Ectodermal cell (in vitro differentiated cells): ENCODE measurements around the gene FCRLB.

ENCODE experiments used
- H3K27ac ChIP-seq: 2 replicates; pipeline ENCODE4 v1.7.0; 2013; ENCODE audit warnings: mild to moderate bottlenecking, low read depth, low read length; ENCODE audit not compliant: insufficient read depth, poor library complexity, severe bottlenecking
- H3K27me3 ChIP-seq: 2 replicates; pipeline ENCODE4 v1.7.0; 2013; ENCODE audit warnings: mild to moderate bottlenecking, low read length; ENCODE audit not compliant: insufficient read depth, control insufficient read depth, poor library complexity, severe bottlenecking
- H3K36me3 ChIP-seq: one replicate; pipeline ENCODE4 v1.7.0; 2013; ENCODE audit warnings: low read length; ENCODE audit not compliant: control insufficient read depth, insufficient read depth
- H3K4me1 ChIP-seq: one replicate; pipeline ENCODE4 v1.7.0; 2013; ENCODE audit warnings: low read length; ENCODE audit not compliant: control insufficient read depth, insufficient read depth
- H3K4me3 ChIP-seq: 2 replicates; pipeline ENCODE4 v1.7.0; 2013; ENCODE audit warnings: low read depth, low read length, control low read depth; ENCODE audit not compliant: insufficient read depth
- H3K9me3 ChIP-seq: 2 replicates; pipeline ENCODE4 v1.7.0; 2013; ENCODE audit warnings: mild to moderate bottlenecking, low read length, moderate library complexity; ENCODE audit not compliant: control insufficient read depth
- WGBS, 2 experiments: methylation state at CpG; one replicate each; pipeline ENCODE4 v1.1.7; 2013; ENCODE audit warnings: missing lambda C conversion rate in 2 of 2; 5-methylcytosine and 5-hydroxymethylcytosine counted together

The FCRLB gene

DNA sequence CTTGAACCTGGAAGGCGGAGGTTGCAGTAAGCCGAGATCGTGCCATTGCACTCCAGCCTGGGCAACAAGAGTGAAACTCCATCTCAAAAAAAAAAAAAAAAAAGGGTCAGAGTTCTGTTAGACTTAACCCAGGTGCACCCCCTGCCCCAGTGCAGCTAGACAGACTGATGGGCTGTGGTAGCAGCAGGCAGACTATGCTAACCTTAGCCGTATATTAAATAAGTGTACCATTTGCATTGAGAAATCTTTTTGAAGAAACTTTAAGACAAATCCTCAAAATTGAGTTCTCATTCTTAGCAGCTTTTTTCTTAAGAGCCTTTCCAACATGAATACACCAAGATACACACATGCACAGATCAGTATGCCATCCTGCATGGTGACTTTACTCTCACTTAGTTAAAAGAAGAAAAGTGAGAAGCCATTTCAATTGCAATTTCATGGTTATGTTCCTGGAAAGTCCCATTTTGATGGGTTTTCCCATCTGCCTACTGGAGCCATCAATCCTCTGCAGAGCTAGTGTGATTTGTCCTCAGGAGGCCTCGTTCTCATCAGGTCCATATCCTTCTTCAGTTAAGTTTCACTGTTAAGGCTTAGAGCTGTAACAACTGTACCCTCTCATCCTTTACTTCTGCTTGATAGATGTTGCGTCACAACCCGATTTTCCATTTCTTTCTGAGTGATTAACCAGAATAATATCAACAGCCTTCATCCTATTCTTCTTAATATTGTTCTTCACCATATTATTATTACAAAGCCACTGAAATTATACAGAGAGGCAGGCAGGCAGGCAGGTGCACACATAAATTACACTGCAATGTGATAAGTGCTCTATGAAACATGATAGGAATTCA lies 7.3 kb downstream of the FCRLB start:
- Histone ChIP-seq H3K4me3 (no peak overlapping the region), H3K27ac (no peak overlapping the region), H3K9me3 (no peaks in the 10 kb centered on the region), H3K27me3 (peaks cover 49% of the 10 kb centered on the region), H3K4me1 (peaks cover 6% of the 10 kb centered on the region), H3K36me3 (no peaks in the 10 kb centered on the region)
- WGBS, 2 experiments, result 73 to 75% methylated on average over 6 to 7 of the region's 7 CpGs

DNA sequence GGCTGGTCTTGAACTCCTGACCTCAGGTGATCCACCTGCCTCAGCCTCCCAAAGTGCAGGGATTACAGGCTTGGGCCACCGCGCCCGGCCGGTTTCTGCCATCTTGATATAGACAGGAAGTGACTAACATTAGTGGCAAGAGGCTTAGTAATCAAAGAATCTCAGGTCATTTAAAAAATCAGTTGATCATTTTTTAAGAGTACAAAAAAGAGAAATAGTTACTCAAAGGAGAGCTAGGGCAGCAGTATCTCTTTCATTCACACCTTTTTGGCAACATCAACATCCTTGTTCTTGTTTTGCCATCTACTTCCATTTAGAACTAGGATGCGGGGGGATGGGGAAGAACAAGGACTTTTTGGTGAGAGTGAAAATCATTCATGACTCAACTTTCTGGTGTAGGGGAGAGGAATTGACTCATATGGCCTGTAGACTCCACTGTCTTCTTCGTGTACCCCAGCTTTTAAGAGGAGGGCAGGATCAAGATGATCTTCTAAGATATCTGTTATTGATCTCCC lies 8.8 kb downstream of the FCRLB start:
- peaks cover 34% of the 10 kb centered on the region for H3K27me3 ChIP-seq
- no peaks in the 10 kb centered on the region for H3K9me3 ChIP-seq
- WGBS, 2 experiments, result 70 to 95% methylated on average over 6 of the region's 6 CpGs
- H3K4me3 ChIP-seq, result no peak overlapping the region
- peaks cover 6% of the 10 kb centered on the region for H3K4me1 ChIP-seq
- no peak overlapping the region for H3K27ac ChIP-seq
- no peaks in the 10 kb centered on the region for H3K36me3 ChIP-seq

DNA sequence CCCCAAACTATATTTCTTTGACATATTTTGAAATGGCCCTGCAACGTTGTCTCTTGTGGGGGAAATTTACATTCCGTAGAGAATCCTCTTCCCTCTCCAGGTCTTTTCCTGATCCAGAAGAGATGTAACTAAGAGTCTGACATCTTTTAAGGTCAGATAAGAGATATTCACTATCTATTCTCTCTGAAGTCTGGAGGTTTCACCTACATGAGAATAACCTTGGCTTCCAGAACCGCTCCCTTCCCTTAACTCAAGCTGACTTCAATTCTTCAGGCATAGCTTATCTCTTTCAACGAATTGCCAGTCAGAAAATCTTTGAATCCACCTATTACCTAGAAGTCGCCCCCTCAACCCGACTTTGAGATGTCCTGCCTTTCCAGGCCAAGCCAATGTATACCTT lies 9.9 kb downstream of the FCRLB start:
- Histone ChIP-seq H3K36me3 (no peaks in the 10 kb centered on the region), H3K4me3 (no peak overlapping the region), H3K27ac (no peak overlapping the region), H3K9me3 (no peaks in the 10 kb centered on the region), H3K4me1 (no peaks in the 10 kb centered on the region), H3K27me3 (peaks cover 23% of the 10 kb centered on the region)
- WGBS, 2 experiments, result 87 to 89% methylated on average over 5 to 6 of the region's 6 CpGs

DNA sequence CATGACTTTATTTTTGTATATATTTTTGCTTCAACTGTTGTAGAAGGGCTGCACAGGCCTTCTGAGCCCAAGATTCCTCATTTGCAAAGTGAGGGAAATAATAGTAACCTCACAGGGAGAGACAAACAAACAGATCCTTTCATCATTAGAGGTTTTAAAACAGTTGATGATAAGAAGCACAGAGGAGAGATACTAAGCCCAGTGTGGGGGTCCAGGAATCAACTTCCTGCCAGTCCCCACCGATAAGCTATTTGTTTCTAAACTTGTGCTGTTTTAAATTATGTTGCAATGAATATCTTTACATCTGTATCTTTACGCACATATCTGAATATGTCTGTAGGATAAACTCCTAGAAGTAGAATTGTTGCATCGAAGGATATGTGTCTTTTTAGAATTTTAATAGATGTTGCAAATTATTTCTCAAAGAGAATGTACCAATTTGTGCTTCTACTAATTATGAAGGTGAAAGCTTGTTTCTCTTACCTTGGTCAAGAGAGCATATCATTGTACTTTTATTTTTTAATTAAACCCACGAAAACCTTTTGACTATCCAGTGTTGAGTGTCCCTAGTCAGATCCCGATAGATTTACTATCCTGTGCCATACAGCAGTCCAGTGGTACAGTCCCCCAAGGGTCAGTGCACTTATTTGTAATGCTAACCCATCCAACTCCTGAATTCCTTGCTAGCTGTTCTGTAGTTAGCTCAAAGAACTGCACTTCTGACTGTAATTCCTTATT lies 10.8 kb downstream of the FCRLB start:
- Histone ChIP-seq H3K4me1 (peaks cover under 1% of the 10 kb centered on the region), H3K27me3 (peaks cover 14% of the 10 kb centered on the region)
- WGBS, 2 experiments, result 77 to 91% methylated on average over 2 to 5 of the region's 5 CpGs

DNA sequence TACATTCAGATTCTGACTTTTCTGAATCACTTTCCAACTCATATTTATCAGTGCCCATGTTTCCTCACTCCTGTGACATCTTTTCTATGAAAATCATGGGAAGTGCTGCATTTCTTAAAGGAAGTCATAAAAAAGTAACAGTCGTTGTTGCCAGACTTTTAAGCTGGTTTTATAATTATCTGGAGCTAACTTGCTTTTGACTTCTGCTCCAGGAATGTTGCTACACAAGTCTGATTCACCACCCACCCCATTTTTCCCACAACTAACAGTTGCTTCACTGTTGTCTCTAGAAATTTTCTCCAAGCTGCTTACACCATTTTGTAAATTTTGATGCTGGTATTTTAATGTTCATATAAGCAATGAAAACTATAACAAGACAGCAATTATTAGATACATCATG lies 12.2 kb downstream of the FCRLB start:
- H3K4me1 ChIP-seq, result peaks cover 6% of the 10 kb centered on the region
- no peaks in the 10 kb centered on the region for H3K36me3 ChIP-seq
- H3K27me3 ChIP-seq, result peaks cover under 1% of the 10 kb centered on the region
- H3K4me3 ChIP-seq, result no peak overlapping the region
- no peaks in the 10 kb centered on the region for H3K9me3 ChIP-seq
- WGBS, 2 experiments, result 93 to 96% methylated on average over 1 of the region's 1 CpG
- H3K27ac ChIP-seq, result no peak overlapping the region

More for the DNA sequence above, 10.8 kb downstream of the FCRLB start:
- H3K36me3 ChIP-seq, result no peaks in the 10 kb centered on the region
- H3K9me3 ChIP-seq, result no peaks in the 10 kb centered on the region
- no peak overlapping the region for H3K27ac ChIP-seq
- H3K4me3 ChIP-seq, result no peak overlapping the region

DNA sequence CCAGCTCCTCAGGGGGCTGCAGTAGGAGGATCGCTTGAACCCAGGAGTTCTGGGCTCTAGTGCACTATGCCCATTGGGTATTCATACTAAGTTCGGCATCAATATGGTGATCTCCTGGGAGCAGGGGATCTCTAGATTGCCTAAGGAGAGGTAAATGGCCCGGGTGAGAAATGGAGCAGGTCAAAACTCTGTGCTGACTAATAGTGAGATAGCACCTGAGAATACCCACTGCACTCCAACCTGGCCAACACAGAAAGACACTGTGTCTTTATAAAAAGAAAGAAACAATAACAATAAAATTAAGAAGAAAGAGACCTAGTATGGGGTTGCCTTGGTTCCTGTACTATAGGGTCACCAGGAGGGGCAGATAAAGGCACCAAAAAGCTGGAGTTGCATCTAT lies 14.5 kb downstream of the FCRLB start:
- Histone ChIP-seq H3K27me3 (no peaks in the 10 kb centered on the region), H3K9me3 (no peaks in the 10 kb centered on the region), H3K4me1 (peaks cover 6% of the 10 kb centered on the region), H3K4me3 (no peak overlapping the region), H3K36me3 (no peaks in the 10 kb centered on the region), H3K27ac (no peak overlapping the region)
- WGBS, 2 experiments, result 90 to 94% methylated on average over 3 of the region's 3 CpGs

DNA sequence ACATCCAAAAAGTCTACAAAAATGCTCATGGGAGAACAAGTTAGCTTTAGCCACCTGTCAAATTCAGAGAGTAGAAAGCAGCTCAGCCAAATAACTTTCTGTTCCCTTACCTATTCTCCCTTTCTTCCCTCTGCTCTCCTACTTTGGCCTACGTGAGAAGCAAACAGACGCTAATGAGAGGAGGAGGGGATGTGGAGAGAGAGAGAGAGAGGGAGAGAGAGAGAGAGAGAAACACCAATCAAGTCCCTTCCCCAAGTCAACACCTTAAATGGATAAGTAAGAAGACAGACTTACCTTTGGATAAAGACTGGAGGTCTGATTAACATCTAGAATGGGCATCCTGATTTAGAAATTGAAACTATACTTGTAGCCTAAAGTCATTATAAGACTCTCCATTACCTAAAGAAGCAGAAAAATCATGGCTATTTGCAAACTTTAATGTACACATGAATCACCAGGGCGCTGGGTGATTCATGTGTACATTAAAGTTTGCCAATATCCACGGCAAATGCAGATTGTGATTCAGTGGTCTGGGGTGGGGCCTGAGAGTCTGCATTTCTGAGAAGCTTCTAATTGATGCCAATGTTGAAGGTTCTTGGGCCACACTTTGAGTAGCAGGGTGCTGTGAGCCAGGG lies 15.1 kb downstream of the FCRLB start:
- Histone ChIP-seq H3K27ac (no peak overlapping the region), H3K36me3 (no peaks in the 10 kb centered on the region), H3K9me3 (no peaks in the 10 kb centered on the region), H3K4me1 (peaks cover 6% of the 10 kb centered on the region), H3K4me3 (no peak overlapping the region), H3K27me3 (no peaks in the 10 kb centered on the region)
- 85 to 86% methylated on average over 2 of the region's 4 CpGs for WGBS, 2 experiments

DNA sequence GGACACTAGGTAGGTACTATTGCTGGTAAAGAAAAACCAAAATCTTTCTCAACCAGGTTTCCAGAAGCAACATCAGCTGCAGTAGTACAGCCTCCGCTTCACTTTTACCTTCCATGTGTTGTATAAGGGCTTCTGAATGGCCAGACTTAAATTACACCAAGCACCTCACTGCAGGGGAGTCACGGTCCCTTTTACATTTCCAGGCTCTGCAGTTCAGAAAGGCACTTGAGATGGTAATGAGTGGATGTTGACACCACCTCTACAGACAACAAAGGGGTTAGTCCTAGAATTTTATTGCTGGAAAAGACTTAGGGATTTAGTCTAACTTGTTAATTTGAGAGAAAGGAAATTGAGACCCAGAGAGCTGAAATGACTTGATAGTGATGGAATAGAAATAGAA lies 16.3 kb downstream of the FCRLB start:
- Histone ChIP-seq H3K27ac (no peak overlapping the region), H3K4me3 (no peak overlapping the region), H3K9me3 (no peaks in the 10 kb centered on the region), H3K27me3 (no peaks in the 10 kb centered on the region), H3K36me3 (no peaks in the 10 kb centered on the region), H3K4me1 (peaks cover 6% of the 10 kb centered on the region)
- WGBS, 2 experiments, result 5 to 19% methylated on average over 2 of the region's 2 CpGs

DNA sequence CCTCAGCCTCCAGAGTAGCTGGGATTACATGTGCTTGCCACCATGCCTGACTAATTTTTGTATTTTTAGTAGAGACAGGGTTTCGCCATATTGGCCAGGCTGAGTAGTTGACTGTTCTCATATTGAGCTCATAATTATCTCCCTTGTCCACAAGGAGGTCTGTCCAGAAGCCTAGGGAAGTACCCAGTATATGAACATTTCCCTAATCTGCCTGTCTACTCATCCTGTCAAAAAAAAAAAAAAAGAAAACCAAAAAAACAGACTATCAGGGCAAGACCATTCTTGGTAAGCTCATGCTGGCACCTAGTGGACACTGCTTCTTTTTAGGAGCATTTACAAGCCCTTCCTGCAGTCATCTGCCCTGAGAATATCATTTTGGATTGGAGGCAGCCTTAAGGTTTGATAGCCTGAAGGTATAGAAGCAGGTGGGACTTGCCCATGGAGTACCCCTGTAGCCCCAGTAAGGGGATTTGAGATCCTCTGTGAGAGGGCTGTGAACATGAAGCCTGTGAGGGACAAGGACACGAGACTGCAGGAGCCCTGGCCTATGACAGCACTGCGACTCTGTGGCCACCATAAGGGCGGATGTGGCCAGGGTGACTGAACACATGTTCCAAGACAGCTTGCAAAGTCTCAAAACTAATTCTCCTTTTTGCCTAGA lies 17.4 kb downstream of the FCRLB start:
- Histone ChIP-seq H3K4me1 (peaks cover 6% of the 10 kb centered on the region), H3K36me3 (no peaks in the 10 kb centered on the region), H3K9me3 (no peaks in the 10 kb centered on the region), H3K27me3 (no peaks in the 10 kb centered on the region), H3K4me3 (no peak overlapping the region), H3K27ac (no peak overlapping the region)
- 90% methylated on average over 4 of the region's 4 CpGs for WGBS, 2 experiments
